Thoracic aorta (tissue), 2 donors: ENCODE measurements around the gene SLC35A1. TPM values are rescaled to one million over a fixed set of nuclear protein-coding genes. Genes with fewer than 3 reads are reported as not detected.

ENCODE experiments used
- ATAC-seq: fragments of 150-250 bp; one replicate; pipeline ENCODE4 v1.8.0; 2017; ENCODE audit warnings: low read depth; ENCODE audit not compliant: insufficient number of reproducible peaks, low FRiP score
- DNase-seq: peaks from one replicate; pipeline ENCODE4 v3.0.0-alpha.2; 2020; ENCODE audit warnings: low spot score
- H3K27ac ChIP-seq, 2 donors: fragments of 200-600 bp; sonication (generic); 1 replicate in 1 of 2; 2 replicates in 1 of 2; pipeline ENCODE4 v1.5.1; 2016; ENCODE audit warnings: mild to moderate bottlenecking in 2 of 2, moderate library complexity in 2 of 2
- H3K27me3 ChIP-seq: fragments of 200-600 bp; sonication (generic); replicated peaks from 2 replicates; pipeline ENCODE4 v1.6.0; 2016; ENCODE audit warnings: mild to moderate bottlenecking; ENCODE audit not compliant: insufficient read depth
- H3K36me3 ChIP-seq: fragments of 200-600 bp; sonication (generic); one replicate; pipeline ENCODE4 v1.5.1; 2016
- H3K4me1 ChIP-seq, 2 donors: fragments of 200-600 bp; sonication (generic); 1 replicate in 1 of 2; 2 replicates in 1 of 2; pipeline versions ENCODE4 v1.5.1 to v1.6.0; 2016; ENCODE audit warnings: low read depth in 2 of 2, mild to moderate bottlenecking in 1 of 2; ENCODE audit not compliant: control insufficient read depth in 1 of 2
- H3K4me3 ChIP-seq: fragments of 200-600 bp; sonication (generic); 2 replicates; pipeline ENCODE4 v1.5.1; 2016; ENCODE audit warnings: mild to moderate bottlenecking
- H3K9me3 ChIP-seq: fragments of 200-600 bp; sonication (generic); 2 replicates; pipeline ENCODE4 v1.5.1; 2016
- total RNA-seq, 2 donors: library from RNA; depleted of rRNA; stranded (reverse); fragments of >200 nt; gene quantifications; one replicate each; pipeline versions ENCODE4 v1.1.0 to v1.2.3, GENCODE V29; 2016
- TF ChIP-seq, protein P1 (sequence below): fragments of 200-600 bp; sonication (generic); IDR thresholded peaks from one replicate; pipeline ENCODE4 v1.5.1; 2019; ENCODE audit warnings: antibody characterized with exemption

SLC35A1 gene
- total RNA-seq, 2 donors from 2014 or later, result 14.5 to 24.0 TPM

DNA sequence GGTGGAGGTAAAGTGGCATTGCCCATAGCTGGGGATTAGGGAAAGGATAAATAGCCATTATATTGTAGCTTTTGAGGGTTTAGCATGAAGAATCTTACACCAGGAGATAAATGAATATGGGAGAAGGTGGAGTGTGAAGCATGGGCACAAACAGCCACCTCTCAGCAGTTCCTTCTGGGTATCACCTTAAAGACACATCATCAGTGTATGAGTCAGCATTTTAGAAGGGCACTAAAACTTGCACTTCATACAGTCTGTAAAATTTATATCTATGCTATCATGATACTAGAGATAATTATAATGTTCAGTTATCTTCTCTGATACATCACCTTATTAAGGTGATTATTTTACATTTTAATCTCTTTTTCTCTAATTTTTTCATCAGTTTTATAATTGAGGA lies 25.3 kb downstream of the SLC35A1 start:
- no peak overlapping the region for H3K27ac ChIP-seq
- H3K36me3 ChIP-seq, result peaks cover 7% of the 10 kb centered on the region
- no peaks in the 10 kb centered on the region for H3K9me3 ChIP-seq
- no peak overlapping the region for H3K4me3 ChIP-seq
- ATAC-seq, result no peak
- DNase-seq, result no peak
- H3K4me1 ChIP-seq, result no peaks in the 10 kb centered on the region
- no peaks in the 10 kb centered on the region for H3K27me3 ChIP-seq
- TF ChIP-seq, protein P1, sequence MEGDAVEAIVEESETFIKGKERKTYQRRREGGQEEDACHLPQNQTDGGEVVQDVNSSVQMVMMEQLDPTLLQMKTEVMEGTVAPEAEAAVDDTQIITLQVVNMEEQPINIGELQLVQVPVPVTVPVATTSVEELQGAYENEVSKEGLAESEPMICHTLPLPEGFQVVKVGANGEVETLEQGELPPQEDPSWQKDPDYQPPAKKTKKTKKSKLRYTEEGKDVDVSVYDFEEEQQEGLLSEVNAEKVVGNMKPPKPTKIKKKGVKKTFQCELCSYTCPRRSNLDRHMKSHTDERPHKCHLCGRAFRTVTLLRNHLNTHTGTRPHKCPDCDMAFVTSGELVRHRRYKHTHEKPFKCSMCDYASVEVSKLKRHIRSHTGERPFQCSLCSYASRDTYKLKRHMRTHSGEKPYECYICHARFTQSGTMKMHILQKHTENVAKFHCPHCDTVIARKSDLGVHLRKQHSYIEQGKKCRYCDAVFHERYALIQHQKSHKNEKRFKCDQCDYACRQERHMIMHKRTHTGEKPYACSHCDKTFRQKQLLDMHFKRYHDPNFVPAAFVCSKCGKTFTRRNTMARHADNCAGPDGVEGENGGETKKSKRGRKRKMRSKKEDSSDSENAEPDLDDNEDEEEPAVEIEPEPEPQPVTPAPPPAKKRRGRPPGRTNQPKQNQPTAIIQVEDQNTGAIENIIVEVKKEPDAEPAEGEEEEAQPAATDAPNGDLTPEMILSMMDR, result no peak

DNA sequence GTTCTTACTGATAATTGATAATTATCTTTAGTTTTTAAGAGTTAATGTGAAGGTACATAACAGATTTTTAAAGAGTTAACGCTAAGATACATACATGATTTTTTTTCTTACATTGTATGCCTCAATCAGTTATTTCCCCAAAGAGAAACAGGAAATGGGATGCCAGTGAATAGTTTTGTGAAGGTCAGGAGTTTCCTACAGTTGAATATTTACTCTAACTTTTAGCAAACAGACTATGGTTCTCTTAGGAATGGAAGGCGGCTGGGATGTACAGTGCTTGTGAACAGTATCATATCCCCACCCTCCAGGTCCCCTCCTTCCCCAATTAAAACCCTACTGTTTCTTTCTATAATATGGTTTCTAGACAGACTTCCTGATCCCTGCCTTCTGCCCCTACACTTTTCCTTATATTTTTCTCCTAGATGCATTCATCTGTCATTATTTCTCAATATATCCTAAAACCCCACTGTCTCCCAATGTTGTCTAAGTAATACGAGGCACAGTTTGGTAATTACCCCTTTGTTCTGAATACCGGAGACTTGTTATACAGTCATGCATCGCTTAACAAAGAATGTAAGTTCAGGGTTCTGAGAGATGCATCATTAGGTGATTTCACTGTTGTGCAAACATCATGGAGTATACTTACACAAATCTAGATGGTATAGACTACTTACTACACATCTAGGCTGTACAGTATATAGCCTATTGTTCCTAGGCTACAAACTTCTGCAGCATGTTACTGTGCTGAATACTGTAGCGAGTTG lies 29.2 kb downstream of the SLC35A1 start:
- TF ChIP-seq, protein P1, result no peak
- DNase-seq (no peak), ATAC-seq (no peak)
- no peaks in the 10 kb centered on the region for H3K27me3 ChIP-seq
- no peaks in the 10 kb centered on the region for H3K9me3 ChIP-seq
- no peak overlapping the region for H3K4me3 ChIP-seq
- H3K4me1 ChIP-seq, result peaks cover 0 to 8% of the 10 kb centered on the region in 2 donors
- peaks cover 7% of the 10 kb centered on the region for H3K36me3 ChIP-seq
- no peak overlapping the region for H3K27ac ChIP-seq

DNA sequence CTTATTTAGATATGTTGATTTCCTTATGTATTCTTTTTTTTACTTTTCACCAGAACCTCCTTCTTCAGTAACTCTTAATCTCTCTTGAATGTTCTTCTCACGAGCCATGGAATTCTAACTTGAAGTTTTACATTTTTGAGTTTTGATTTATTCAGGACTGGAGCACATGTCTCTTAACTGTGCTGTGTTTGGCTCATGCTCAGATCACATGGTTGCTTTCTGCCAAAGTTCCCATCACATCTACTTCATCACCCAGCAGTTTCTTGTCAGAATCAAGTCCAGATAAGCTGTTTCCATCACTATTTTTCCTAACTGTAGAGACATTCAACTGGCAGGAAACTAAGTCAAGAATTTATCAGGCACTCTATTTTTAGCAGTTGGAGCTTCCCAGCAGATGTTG lies 31.7 kb downstream of the SLC35A1 start:
- Histone ChIP-seq H3K9me3 (no peaks in the 10 kb centered on the region), H3K27ac (peak overlapping the region; percentile 36 to 37), H3K27me3 (no peaks in the 10 kb centered on the region), H3K4me1 (peaks cover 0 to 8% of the 10 kb centered on the region in 2 donors), H3K4me3 (no peak overlapping the region), H3K36me3 (peaks cover 7% of the 10 kb centered on the region)
- TF ChIP-seq, protein P1, result no peak
- ATAC-seq, result no peak
- no peak for DNase-seq

DNA sequence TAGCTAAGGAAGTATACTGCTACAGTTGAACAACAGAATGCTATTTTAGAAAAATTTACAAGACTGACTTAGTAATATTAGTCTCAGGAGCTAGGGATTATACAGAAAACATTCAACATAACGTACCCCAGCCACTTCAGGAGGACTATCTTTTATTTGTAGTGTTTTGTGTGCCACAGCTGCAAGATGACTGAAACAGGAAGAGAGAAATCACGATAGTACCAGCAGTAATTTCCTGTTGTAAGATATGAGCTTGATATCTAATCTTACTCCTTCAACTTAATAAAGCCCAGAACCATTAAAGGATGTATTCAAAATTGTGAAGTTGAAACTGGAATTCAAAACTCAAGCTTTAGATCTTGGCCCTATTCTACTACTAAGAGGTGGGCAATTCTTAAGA lies 42.1 kb downstream of the SLC35A1 start:
- TF ChIP-seq, protein P1, result no peak
- Histone ChIP-seq H3K27me3 (no peaks in the 10 kb centered on the region), H3K9me3 (no peaks in the 10 kb centered on the region), H3K27ac (no peak overlapping the region), H3K36me3 (peaks cover 46% of the 10 kb centered on the region), H3K4me3 (no peak overlapping the region), H3K4me1 (no peaks in the 10 kb centered on the region)
- no peak for ATAC-seq
- DNase-seq, result no peak

DNA sequence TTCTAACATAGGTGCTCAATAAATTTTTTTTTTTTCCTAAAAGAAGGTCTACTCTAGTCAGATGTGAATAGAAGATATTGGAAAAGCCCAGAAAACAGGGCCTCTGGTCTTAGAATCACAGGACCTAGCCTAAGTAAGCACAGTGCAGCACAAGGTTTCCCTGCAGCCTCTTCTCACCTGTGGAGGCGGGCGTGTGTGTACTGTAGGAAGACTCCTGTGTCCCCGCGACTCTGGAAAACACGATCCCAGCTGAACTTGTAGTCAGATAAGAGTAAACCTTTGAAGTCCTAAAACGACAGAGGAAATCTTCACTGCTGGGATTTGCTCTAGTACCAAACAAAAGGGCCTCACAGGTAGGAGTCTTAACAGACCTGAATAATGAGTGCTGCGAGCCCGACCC lies 45.7 kb downstream of the SLC35A1 start:
- H3K9me3 ChIP-seq, result no peaks in the 10 kb centered on the region
- no peak overlapping the region for H3K27ac ChIP-seq
- DNase-seq, result no peak
- no peaks in the 10 kb centered on the region for H3K27me3 ChIP-seq
- H3K4me3 ChIP-seq, result no peak overlapping the region
- H3K4me1 ChIP-seq, result no peaks in the 10 kb centered on the region
- TF ChIP-seq, protein P1, result no peak
- H3K36me3 ChIP-seq, result peaks cover 45% of the 10 kb centered on the region
- no peak for ATAC-seq
